Activated CD4-positive, alpha-beta T cell treated with anti-CD3 and anti-CD28 coated beads, Interleukin-2, amount 50 U/mL, for 16 hours (primary cell): ENCODE measurements around the gene CDCA5.

ENCODE experiments used
- DNase-seq: peaks from one replicate; pipeline ENCODE4 v3.0.0-alpha.2; 2020

Gene CDCA5

GRCh38 chr11:65067446-65067845, 16.4 kb downstream of the CDCA5 start:
- no peak for DNase-seq

GRCh38 chr11:65066805-65067291, 17.0 kb downstream of the CDCA5 start:
- DNase-seq = no peak

- no peak for DNase-seq
These were observed 17.5 kb downstream of the CDCA5 start for GRCh38 chr11:65066315-65066714.

GRCh38 chr11:65065851-65066250, 18.0 kb downstream of the CDCA5 start:
- no peak for DNase-seq

- DNase-seq = no peak
These were observed 19.0 kb downstream of the CDCA5 start for GRCh38 chr11:65064847-65065240.

GRCh38 chr11:65063532-65063931, 20.3 kb downstream of the CDCA5 start:
- no peak for DNase-seq

GRCh38 chr11:65060913-65061408, 22.9 kb downstream of the CDCA5 start:
- no peak for DNase-seq

GRCh38 chr11:65059959-65060824, 23.6 kb downstream of the CDCA5 start:
- no peak for DNase-seq

- no peak for DNase-seq
These were observed 24.3 kb downstream of the CDCA5 start for GRCh38 chr11:65059523-65059922.

- DNase-seq = no peak
These were observed 25.3 kb downstream of the CDCA5 start, which contains the start of gene NAALADL1 for GRCh38 chr11:65058419-65059054. Gene NAALADL1, minus strand, starts transcription at chr11:65058553. Its CDS starts 32 bp downstream, at chr11:65058521.

- DNase-seq = no peak
These were observed 25.8 kb downstream of the CDCA5 start for GRCh38 chr11:65058012-65058411.

GRCh38 chr11:65057526-65057925, 26.3 kb downstream of the CDCA5 start:
- DNase-seq = no peak

- no peak for DNase-seq
These were observed 26.8 kb downstream of the CDCA5 start for GRCh38 chr11:65056999-65057398.

GRCh38 chr11:65055538-65055937, 28.3 kb downstream of the CDCA5 start:
- DNase-seq = no peak

GRCh38 chr11:65053827-65054508, 29.9 kb downstream of the CDCA5 start:
- no peak for DNase-seq

- peak; percentile 24 for DNase-seq
These were observed 32.4 kb downstream of the CDCA5 start for GRCh38 chr11:65051398-65051858.

- DNase-seq = no peak
These were observed 36.0 kb downstream of the CDCA5 start for GRCh38 chr11:65047581-65048422.

- no peak for DNase-seq
These were observed 38.1 kb downstream of the CDCA5 start for GRCh38 chr11:65045728-65046127.

GRCh38 chr11:65045061-65045460, 38.8 kb downstream of the CDCA5 start:
- no peak for DNase-seq

GRCh38 chr11:65043881-65044501, 39.8 kb downstream of the CDCA5 start:
- DNase-seq = no peak

- no peak for DNase-seq
These were observed 40.9 kb downstream of the CDCA5 start for GRCh38 chr11:65042891-65043290.
